Fibroblast of skin of right biceps (primary cell): ENCODE results near the gene PIEZO1.

Source experiments
- DNase-seq: peaks from one replicate; pipeline ENCODE4 v3.0.0-alpha.2; 2013

The PIEZO1 gene

DNA sequence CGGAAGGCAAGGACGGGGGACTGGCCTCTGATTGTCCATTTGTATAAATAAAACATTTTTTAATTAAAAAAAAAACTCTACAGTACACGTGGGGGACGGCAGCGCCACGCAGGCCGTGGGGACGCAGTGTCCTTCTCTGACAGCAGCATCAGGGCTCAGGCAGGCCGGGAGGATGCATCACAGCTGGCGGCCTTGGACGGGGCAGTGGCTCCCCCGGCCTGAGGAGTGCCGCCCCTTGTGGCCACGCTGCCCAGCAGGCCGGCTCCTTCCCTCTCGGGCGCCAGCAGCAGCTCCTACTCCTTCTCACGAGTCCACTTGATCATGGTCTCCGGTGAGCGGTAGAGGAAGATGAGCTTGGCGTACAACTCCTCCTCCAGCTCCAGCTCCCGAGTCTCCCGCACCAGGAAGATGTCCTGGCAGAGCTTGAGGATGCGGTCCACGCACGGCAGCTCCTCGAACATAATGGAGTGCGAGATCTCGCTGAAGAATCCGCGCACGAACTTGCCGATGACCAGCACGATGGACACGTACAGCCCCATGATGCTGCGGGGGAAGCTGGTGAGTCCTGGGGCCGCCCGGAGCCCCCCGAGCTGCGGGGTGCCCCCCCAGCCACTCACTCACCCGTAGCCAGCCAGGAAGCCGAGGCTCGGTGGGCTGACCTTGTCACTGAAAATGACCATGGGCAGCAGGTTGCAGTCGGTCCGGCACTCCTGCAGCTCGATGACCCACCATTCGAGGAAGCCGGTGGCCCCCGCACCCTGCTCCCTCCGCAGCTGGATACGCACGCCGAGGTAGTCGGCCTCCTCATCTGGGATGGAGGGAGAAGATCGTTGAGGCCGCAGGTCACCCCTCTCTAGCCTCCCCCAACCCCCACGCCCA is 69.5 kb downstream of the PIEZO1 start:
- no peak for DNase-seq

DNA sequence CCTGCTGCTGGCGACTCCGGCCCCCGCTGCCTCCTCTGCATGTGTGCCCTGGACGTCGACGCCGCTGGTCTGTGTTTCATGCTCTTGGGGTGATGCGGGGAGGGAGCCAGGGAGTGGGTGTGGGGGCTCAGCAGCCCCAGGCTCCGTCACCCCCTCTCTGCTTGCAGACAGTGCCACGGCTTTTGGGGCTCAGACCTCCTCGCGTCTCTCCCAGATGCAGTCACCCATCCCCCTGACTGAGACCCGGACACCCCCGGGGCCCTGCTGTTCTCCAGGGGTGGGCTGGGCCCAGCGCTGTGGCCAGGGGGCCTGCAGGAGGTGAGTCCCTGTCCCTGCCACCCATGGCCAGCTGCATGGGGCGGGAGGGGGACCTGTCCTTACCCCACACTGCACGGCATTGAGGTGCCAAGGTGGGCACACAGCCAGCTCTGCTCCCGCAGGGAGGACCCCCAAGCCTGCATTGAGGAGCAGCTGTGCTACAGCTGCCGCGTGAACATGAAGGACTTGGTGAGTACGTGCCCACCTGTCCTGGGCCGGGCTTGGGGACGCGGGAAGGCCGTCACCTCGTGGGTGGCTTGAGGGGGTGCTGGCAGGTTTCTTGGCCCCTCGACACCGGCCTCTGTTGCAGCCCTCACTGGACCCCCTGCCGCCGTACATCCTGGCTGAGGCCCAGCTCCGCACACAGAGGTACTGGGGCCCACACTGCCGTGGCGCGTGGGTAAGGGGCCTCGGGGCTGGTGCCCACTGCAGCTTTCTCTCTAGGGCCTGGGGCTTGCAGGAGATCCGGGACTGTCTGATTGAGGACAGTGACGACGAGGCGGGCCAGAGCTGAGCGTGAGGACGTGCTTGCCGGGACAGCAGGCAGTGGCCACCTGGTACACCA is 70.4 kb downstream of the PIEZO1 start:
- no peak for DNase-seq

DNA sequence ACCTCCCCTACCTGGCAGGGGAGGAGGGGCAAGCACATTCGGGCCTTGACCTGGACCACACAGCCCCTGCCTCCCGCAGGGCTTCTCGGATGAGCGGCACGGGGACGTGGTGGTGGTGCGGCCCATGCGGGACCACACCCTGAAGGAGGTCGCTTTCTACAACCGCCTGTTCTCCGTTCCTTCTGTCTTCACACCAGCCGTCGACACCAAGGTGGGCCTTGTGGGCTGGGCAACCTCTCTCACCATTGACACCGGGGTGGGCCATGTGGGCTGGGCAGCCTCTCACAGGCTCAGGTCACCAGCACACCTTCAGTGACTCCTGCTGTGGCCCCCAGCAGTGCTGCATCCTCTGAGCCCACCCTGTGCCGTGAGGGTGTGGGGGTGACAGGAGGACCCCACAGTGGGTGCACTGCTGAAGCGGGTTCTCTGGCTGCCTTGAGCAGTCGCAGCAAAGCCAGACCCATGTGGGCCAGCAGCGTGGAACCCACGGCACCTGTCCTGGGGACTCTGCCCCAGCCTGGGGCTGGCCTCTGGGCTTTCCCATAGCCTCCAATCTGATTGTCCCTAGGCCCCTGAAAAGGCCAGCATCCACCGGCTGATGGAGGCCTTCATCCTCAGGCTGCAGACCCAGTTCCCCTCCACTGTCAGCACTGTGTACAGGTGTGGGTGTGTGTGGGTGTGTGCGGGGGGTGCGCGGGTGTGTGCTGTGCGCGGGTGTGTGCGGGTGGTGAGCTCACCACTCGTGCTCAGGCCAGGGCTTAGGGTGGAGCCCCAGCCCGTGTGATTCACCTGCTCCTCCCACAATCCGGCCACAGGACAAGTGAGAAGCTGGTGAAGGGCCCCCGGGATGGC is 71.2 kb downstream of the PIEZO1 start:
- DNase-seq: no peak

DNA sequence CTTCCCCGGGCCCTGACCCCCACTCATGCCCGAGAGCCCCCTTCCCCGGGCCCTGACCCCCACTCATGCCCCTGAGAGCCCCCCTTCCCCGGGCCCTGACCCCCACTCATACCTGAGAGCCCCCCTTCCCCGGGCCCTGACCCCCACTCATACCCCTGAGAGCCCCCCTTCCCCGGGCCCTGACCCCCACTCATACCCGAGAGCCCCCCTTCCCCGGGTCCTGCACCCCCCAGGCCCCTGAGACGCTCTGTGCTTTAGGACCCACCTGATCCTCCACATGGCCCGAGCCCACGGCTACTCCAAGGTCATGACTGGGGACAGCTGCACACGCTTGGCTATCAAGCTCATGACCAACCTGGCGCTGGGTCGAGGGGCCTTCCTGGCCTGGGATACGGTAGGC is 72.0 kb downstream of the PIEZO1 start:
- no peak for DNase-seq

DNA sequence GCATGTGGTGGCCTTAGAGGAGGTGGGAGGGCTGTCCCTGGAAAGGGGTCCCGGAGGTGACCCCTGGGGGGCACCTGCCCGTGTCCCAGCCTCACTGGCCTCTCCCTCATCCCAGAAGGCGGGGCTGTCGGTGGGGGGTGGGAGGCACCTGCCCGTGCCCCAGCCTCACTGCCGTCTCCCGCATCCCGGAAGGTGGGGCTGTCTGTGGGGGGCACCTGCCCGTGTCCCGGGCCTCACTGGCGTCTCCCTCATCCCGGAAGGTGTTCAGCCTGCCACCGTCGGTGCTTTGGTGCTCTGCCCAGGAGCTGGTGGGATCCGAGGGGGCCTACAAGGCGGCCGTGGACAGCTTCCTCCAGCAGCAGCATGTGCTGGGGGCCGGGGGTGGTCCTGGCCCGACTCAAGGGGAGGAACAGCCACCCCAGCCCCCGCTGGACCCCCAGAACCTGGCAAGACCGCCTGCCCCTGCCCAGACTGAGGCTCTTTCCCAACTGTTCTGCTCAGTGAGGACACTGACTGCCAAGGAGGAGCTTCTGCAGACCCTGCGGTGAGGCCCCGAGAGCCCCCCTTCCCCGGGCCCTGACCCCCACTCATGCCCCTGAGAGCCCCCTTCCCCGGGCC is 72.5 kb downstream of the PIEZO1 start:
- no peak for DNase-seq

GRCh38 chr16:88711750-88712340 is 73.2 kb downstream of the PIEZO1 start:
- no peak for DNase-seq

DNA sequence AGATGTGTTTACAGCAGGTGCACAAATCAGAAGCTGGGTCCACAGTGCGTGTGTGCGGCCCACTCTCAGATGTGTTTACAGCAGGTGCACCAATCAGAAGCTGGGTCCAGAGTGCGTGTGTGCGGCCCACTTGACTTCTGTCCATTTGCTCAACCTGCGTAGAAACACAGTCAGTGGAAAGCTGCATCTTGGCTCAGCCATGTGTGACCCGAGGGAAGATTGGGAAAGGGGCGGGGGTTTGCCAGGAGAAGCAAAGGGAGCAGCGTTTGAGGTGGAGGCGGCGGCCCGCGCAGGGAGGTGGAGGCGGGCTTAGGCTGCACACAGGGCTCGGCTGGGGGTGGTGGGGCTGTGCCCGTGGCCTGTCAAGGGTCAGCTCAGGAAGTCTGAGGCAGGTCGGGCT is 74.5 kb downstream of the PIEZO1 start:
- no peak for DNase-seq

DNA sequence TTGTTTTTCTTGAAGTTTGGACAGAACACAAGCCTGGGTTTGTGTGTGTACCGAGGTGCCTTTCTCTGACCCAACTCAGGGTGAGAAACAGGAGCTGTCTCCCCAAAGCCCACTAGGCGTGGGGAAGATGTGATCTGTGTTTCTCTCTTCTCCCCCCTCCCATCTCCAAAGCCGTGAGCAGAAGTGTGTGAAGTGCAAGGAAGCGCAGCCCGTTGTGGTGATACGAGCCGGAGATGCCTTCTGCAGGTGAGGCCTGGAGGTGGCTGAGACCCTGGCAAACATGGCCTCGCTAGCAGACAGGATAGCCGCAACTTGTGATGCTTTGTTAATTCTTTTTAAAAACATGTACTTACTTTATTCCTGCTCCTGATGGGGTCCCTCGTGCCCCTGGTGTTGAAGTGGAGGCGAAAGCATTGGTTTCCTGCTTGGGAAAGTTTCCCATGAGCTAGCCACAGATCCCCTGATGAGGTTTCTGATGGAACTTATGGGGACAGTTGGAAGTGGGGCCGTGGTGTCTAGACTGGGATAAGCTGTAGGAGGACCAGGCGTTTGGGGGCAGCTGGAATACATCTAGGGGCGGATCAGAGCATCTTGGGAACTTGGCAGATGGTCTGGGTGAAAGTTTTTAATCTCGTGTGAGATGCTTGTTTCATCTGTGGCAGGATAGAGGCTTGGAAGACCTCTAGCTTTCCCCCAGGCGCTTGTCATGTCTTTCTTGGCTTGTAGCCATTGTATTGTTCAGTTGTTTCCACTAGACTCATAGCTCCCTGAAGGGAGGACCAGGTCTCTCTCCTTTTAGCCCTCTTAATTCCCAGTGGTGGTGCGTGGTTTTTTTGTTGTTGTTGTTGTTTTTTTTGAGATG is 77.8 kb downstream of the PIEZO1 start:
- DNase-seq: no peak

GRCh38 chr16:88706229-88706964 is 78.6 kb downstream of the PIEZO1 start, which contains the start of the genes CTU2 and RNF166:
Gene CTU2, plus strand, starts transcription at chr16:88706503. Its CDS starts 28 bp downstream, at chr16:88706531.
Gene RNF166, minus strand, starts transcription at chr16:88706408. Its CDS starts 83 bp downstream, at chr16:88706325.
- peak; percentile 88 for DNase-seq

GRCh38 chr16:88705801-88706228 is 79.2 kb downstream of the PIEZO1 start:
- no peak for DNase-seq

- no peak for DNase-seq
These were observed 79.8 kb downstream of the PIEZO1 start for GRCh38 chr16:88705076-88705684.

GRCh38 chr16:88703486-88704309 is 81.3 kb downstream of the PIEZO1 start:
- no peak for DNase-seq

GRCh38 chr16:88702371-88703210 is 82.4 kb downstream of the PIEZO1 start:
- no peak for DNase-seq

GRCh38 chr16:88701581-88702370 is 83.2 kb downstream of the PIEZO1 start:
- DNase-seq: no peak

DNA sequence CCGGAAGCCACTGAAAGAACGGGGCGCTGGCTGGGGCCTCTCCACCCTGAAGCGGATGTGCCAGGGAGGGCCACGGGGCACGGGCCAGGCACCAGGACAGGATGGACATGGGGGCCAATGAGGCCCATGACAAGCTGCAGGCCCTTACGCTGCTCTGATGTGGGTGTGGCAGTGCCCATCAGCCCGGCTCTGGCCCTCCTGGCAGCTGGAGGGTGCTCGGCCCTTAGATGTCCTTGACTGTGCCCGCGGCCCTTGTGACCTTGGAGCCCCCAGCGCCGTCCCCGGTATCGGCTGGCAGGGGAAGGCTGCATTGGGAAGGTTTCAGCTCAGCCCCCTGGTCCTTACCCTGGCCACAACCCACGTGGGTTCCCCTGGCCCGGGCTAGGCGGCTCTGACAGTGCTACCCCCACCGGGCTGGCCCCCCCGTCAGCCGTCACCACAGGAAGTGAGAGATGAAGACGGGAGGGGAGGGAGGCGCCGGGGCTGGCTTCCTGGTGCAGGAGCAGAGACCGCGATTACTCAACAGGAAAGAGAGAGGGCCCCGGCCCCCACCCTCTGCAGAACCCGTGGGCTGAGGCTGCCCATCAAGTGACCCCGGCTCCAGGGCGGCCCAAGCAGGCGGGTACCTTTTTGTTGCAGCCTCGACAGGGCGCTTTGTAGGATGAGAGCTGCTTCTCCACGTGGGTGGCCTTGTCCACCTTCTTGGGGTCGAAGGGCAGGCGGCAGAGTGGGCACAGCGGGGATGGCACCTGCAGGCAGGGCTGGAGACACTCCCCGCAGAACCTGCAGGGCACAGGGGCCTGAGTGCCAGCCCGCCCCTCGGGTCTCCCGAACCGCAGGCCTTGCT is 84.2 kb downstream of the PIEZO1 start:
- DNase-seq: peak; percentile 83

DNA sequence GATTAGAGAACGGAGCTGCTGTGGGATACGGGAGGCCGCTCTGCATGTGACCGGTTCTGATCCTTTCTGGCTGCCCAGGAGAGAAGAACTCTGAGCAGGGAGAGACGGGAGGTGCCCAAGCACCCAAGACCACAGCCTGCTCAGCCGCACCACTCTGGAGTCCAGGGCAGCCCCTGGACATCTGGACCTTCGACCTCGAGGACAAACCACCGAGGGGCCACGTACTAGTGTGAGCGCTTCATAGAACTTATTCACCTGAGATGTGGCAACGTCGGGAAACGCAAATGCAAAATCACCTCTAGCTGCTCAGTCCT is 84.7 kb downstream of the PIEZO1 start:
- DNase-seq: no peak
